Activated T-cell treated with anti-CD3 and anti-CD28 coated beads, Interleukin-2, amount 50 U/mL, for 72 hours (primary cell): ENCODE results near the gene ASXL2. TPM values are rescaled to one million over a fixed set of nuclear protein-coding genes. Genes with fewer than 3 reads are reported as not detected.
"Not testable (repeated sequence)": the region's sequence is repeated elsewhere in the genome, so short reads cannot be mapped to it uniquely, and the experiment has no call there.

ENCODE experiments used
- ATAC-seq, 2 donors: fragments of 150-1000 bp; cut with Tn5 transposase; replicated peaks in 1 of 2; 2 replicates each; pipeline ENCODE4 v1.10.0; 2021; ENCODE audit warnings: moderate library complexity in 2 of 2, mild to moderate bottlenecking in 1 of 2
- DNase-seq, 2 donors: peaks; one replicate each; pipeline ENCODE4 v3.0.0; 2021 to 2022; ENCODE audit warnings: mixed read lengths in 1 of 2
- H3K27ac Mint-ChIP-seq: one replicate; pipeline ENCODE4 v1.8.0; 2022; ENCODE audit warnings: mild to moderate bottlenecking, moderate library complexity, mixed read lengths
- H3K27me3 Mint-ChIP-seq: one replicate; pipeline ENCODE4 v1.8.0; 2022; ENCODE audit warnings: low read depth, mixed read lengths
- H3K36me3 Mint-ChIP-seq, 2 donors: one replicate each; pipeline ENCODE4 v1.8.0; 2022; ENCODE audit warnings: mixed read lengths in 2 of 2, mild to moderate bottlenecking in 1 of 2; ENCODE audit not compliant: insufficient read depth in 2 of 2
- H3K4me1 Mint-ChIP-seq: one replicate; pipeline ENCODE4 v1.8.0; 2022; ENCODE audit warnings: low read depth, mixed read lengths
- H3K4me3 Mint-ChIP-seq, 2 donors: one replicate each; pipeline ENCODE4 v1.8.0; 2022; ENCODE audit warnings: mild to moderate bottlenecking in 2 of 2, mixed read lengths in 2 of 2, moderate library complexity in 2 of 2
- H3K9me3 Mint-ChIP-seq, 2 donors: one replicate each; pipeline ENCODE4 v1.8.0; 2022; ENCODE audit warnings: mixed read lengths in 2 of 2
- total RNA-seq, 2 donors: library from RNA; stranded (reverse); gene quantifications; one replicate each; pipeline ENCODE4 v1.2.3, GENCODE V29; 2022

The ASXL2 gene
- total RNA-seq, 2 donors from 2014 or later, result 38.9 to 39.8 TPM

DNA sequence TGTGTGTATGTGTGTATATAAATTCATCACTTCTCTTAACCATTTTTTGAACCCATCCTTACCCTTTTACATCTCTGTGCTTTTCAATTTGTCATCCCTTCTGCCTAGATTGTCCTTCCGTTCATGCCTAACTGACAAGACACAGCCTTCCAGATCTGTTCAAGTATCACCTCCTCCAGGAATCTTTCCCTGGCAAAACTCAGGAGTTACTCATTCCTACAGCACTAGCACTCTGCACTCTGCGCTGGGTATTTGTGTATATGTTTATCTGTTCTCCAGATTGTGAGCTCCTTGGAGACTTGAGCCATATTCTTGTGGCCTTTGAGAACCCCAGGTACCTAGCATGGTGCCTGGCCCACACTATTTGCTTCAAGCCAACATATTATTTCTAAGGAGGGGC lies 26.8 kb upstream of the ASXL2 start:
- no peak for DNase-seq
- no peak overlapping the region for H3K4me3 Mint-ChIP-seq
- H3K36me3 Mint-ChIP-seq, result no peaks in the 10 kb centered on the region
- no peak overlapping the region for H3K27ac Mint-ChIP-seq
- no peaks in the 10 kb centered on the region for H3K4me1 Mint-ChIP-seq
- peaks cover 14% of the 10 kb centered on the region for H3K27me3 Mint-ChIP-seq
- H3K9me3 Mint-ChIP-seq, result no peaks in the 10 kb centered on the region
- ATAC-seq, result no peak

DNA sequence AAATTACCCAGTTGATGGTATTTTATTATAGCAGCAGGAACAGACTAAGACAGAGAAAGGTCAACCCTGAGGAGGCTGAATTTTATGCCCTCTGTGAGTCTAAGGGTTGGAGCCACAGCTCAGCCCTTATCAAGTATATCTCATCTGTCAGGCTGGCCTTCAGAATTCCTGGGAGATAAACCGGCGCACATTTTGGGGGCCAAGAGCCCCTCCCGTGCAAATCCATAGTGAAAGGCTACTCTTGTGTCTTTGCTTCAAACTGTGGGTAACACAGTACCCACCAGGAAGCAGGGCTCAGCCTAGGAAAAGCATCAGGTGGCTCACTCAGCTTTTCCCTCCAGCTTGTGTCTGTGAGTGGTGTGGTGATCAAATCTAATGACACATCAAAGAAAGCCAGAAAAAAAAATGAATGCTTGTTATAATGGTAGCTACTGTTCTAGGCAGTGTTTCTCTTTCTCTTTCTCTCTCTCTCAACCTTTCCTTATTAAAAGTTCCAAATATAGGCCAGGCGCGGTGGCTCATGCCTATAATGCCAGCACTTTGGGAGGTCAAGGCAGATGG lies 25.0 kb upstream of the ASXL2 start:
- H3K4me1 Mint-ChIP-seq, result no peaks in the 10 kb centered on the region
- no peak overlapping the region for H3K4me3 Mint-ChIP-seq
- H3K27me3 Mint-ChIP-seq, result peaks cover 14% of the 10 kb centered on the region
- H3K27ac Mint-ChIP-seq, result no peak overlapping the region
- DNase-seq (no peak), ATAC-seq (no peak)
- H3K36me3 Mint-ChIP-seq, result no peaks in the 10 kb centered on the region
- H3K9me3 Mint-ChIP-seq, result no peaks in the 10 kb centered on the region

DNA sequence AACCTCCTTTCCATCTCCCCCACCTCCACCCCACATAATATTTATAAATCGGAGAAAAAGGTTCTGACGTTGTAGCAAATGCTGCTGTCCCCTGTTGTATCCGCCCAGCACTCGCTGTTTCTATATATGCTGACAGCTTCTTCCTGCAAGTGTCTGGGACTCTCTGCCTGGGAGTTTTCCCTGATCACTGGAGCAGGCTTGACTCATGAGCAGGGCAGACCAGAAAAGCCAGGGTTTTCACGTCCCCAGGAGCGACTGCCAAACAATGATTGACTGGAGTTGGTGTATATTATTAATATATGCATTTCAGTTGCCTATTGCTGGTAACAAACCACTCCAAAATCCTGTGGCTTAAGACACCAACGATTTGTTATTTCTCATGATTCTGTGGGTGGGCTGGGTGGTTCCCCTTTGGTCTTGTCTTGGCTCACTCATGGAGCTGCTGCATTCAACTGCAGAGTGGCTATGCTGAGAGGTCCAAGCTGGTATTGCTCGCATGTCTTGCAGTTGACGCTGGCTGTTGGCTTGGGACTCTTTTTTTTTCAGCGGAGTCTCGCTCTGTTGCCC lies 21.2 kb upstream of the ASXL2 start:
- Mint-ChIP-seq H3K36me3 (no peaks in the 10 kb centered on the region), H3K9me3 (no peaks in the 10 kb centered on the region), H3K27me3 (no peaks in the 10 kb centered on the region), H3K4me1 (no peaks in the 10 kb centered on the region), H3K4me3 (no peak overlapping the region), H3K27ac (no peak overlapping the region)
- DNase-seq, result no peak
- ATAC-seq, result no peak

- Mint-ChIP-seq H3K27ac (no peak overlapping the region), H3K27me3 (no peaks in the 10 kb centered on the region), H3K4me1 (no peaks in the 10 kb centered on the region)
Measured at GRCh38 chr2:25897506-25897905, 19.2 kb upstream of the ASXL2 start.

GRCh38 chr2:25896308-25896707 lies 18.0 kb upstream of the ASXL2 start:
- H3K4me3 Mint-ChIP-seq, ATAC-seq, H3K4me1 Mint-ChIP-seq, H3K9me3 Mint-ChIP-seq, DNase-seq, H3K27me3 Mint-ChIP-seq, H3K36me3 Mint-ChIP-seq, H3K27ac Mint-ChIP-seq: not testable (repeated sequence)

More at GRCh38 chr2:25897506-25897905, 19.2 kb upstream of the ASXL2 start:
- Mint-ChIP-seq H3K9me3 (no peaks in the 10 kb centered on the region), H3K4me3 (no peak overlapping the region), H3K36me3 (no peaks in the 10 kb centered on the region)
- DNase-seq, result no peak
- ATAC-seq, result no peak

DNA sequence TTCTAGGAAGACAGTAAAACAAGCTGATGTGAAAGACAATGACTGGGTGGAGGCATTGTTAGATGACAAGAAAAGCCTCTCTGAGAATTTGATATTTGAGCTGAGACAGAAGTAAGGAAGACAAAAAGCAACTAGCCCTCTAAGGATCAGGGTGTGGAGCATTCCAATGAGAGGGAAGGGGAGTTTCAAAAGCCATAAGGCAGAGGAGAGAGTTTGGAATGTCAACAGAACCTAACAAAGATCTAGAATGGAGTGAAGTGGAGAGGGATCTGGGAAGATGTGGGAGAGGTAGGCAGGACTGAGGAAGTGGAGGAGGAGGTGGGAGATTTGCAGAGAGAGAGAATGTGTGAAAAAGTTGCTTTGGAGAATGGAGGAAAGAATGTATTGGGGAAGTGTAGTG lies 17.3 kb upstream of the ASXL2 start:
- no peak overlapping the region for H3K27ac Mint-ChIP-seq
- H3K4me3 Mint-ChIP-seq, result no peak overlapping the region
- no peak for DNase-seq
- H3K27me3 Mint-ChIP-seq, result no peaks in the 10 kb centered on the region
- no peak for ATAC-seq
- no peaks in the 10 kb centered on the region for H3K36me3 Mint-ChIP-seq
- no peaks in the 10 kb centered on the region for H3K4me1 Mint-ChIP-seq
- H3K9me3 Mint-ChIP-seq, result no peaks in the 10 kb centered on the region

DNA sequence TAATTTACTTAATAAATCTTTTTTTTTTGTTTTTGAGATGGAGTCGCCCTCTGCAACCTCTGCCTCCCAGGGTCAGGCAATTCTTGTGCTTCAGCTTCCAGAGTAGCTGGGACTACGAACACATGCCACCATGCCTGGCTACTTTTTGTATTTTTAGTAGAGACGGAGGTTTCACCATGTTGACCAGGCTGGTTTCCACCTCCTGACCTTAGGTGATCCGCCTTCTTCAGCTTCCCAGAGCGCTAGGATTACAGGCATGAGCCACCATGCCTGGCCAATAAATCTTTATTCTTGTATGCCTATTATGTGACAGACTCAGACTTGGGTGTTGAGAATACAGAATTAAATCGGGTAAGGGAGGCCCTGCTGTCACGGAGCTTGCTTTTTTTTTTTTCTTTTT lies 16.7 kb upstream of the ASXL2 start:
- no peaks in the 10 kb centered on the region for H3K4me1 Mint-ChIP-seq
- ATAC-seq, result no peak
- no peaks in the 10 kb centered on the region for H3K9me3 Mint-ChIP-seq
- no peak overlapping the region for H3K27ac Mint-ChIP-seq
- H3K27me3 Mint-ChIP-seq, result no peaks in the 10 kb centered on the region
- no peak for DNase-seq
- no peak overlapping the region for H3K4me3 Mint-ChIP-seq
- H3K36me3 Mint-ChIP-seq, result no peaks in the 10 kb centered on the region

DNA sequence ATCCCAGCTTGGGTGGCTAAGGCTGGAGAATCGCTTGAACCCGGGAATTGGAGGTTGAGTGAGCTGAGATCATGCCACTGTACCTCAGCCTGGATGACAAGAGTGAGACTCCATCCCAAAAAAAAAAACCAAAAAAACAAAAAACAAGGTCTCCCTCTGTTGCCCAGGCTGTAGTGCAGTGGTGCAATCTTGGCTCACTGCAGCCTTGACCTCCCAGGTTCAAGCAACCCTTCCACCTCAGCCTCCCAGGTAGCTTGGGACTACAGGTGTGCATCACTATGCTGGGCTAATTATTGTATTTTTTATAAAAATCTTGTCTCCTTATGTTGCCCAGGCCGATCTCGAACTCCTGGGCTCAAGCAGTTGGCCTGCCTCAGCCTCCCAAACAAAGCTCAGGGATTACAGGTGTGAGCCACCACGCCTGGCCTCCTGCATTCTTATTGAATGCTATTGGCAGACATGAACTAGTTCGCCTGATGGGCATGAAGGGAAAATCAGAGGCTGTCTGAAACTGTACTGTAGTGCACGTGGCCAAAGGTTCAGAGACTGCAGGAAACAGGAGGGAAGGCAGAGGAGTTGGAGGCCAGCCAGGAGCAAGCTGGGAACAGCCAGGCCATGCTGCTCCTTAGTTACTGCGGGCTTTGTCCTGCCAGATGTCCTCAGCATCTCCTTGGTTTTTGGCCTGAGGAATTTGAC lies 16.0 kb upstream of the ASXL2 start:
- no peaks in the 10 kb centered on the region for H3K36me3 Mint-ChIP-seq
- no peaks in the 10 kb centered on the region for H3K27me3 Mint-ChIP-seq
- no peak for ATAC-seq
- H3K4me3 Mint-ChIP-seq, result no peak overlapping the region
- H3K27ac Mint-ChIP-seq, result no peak overlapping the region
- H3K9me3 Mint-ChIP-seq, result no peaks in the 10 kb centered on the region
- no peaks in the 10 kb centered on the region for H3K4me1 Mint-ChIP-seq
- DNase-seq, result no peak

DNA sequence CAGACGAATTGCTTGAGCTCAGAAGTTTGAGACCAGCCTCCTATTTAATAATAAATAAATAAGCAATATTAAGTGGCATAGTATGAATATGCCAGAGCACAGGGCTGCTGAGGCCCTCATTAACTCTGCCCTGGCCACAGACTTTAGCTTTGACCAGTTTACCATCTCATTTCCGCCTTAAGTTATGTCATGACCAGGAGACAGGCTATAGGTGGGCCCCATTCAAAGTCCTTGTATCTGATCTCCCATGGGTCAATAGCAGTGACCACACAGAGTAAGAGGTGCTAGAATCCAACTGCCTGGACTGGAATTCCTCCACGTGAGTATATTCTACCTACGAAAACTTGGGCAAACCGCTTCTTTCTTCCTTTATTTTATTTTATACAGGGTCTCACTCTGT lies 13.4 kb upstream of the ASXL2 start:
- no peak for ATAC-seq
- no peaks in the 10 kb centered on the region for H3K4me1 Mint-ChIP-seq

GRCh38 chr2:25887624-25888242 lies 9.4 kb upstream of the ASXL2 start:
- no peak overlapping the region for H3K4me3 Mint-ChIP-seq
- no peaks in the 10 kb centered on the region for H3K27me3 Mint-ChIP-seq
- H3K9me3 Mint-ChIP-seq, result no peaks in the 10 kb centered on the region
- H3K27ac Mint-ChIP-seq, result no peak overlapping the region
- H3K4me1 Mint-ChIP-seq, result no peaks in the 10 kb centered on the region
- ATAC-seq (no peak), DNase-seq (no peak)
- H3K36me3 Mint-ChIP-seq, result no peaks in the 10 kb centered on the region

More for the DNA sequence above, 13.4 kb upstream of the ASXL2 start:
- no peaks in the 10 kb centered on the region for H3K36me3 Mint-ChIP-seq
- no peaks in the 10 kb centered on the region for H3K27me3 Mint-ChIP-seq
- H3K4me3 Mint-ChIP-seq, result no peak overlapping the region
- no peaks in the 10 kb centered on the region for H3K9me3 Mint-ChIP-seq
- no peak for DNase-seq
- no peak overlapping the region for H3K27ac Mint-ChIP-seq

DNA sequence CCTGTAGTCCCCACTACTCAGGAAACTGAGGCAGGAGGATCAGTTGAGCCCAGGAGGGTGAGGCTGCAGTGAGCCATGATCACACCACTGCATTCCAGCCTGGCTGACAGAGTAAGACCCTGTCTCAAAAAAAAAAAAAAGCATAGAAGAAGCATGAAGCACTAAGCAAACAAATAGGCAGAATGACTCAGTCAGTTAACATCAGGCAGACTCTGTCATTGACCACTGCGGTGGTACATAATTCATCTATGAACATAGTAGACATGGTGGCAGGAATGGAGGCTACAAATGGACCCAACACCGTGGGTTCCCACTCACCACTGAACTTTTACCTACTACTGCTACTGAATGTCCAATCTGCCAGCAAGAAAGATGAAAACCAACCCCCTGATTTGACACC lies 7.6 kb upstream of the ASXL2 start:
- ATAC-seq (no peak), DNase-seq (no peak)
- Mint-ChIP-seq H3K9me3 (peaks cover 0 to under 1% of the 10 kb centered on the region in 2 donors), H3K27me3 (no peaks in the 10 kb centered on the region), H3K27ac (no peak overlapping the region), H3K36me3 (no peaks in the 10 kb centered on the region), H3K4me1 (peaks cover 13% of the 10 kb centered on the region), H3K4me3 (no peak overlapping the region)

- no peak overlapping the region for H3K4me3 Mint-ChIP-seq
- no peak overlapping the region for H3K27ac Mint-ChIP-seq
- ATAC-seq (no peak), DNase-seq (no peak)
- no peaks in the 10 kb centered on the region for H3K27me3 Mint-ChIP-seq
- peaks cover 4% of the 10 kb centered on the region in 2 donors for H3K36me3 Mint-ChIP-seq
- peaks cover 44% of the 10 kb centered on the region for H3K4me1 Mint-ChIP-seq
- H3K9me3 Mint-ChIP-seq, result peaks cover 0 to 4% of the 10 kb centered on the region in 2 donors
Measured at GRCh38 chr2:25881764-25882163, 3.5 kb upstream of the ASXL2 start.

GRCh38 chr2:25879133-25879730 lies 945 bp upstream of the ASXL2 start:
- peak overlapping the region; percentile 96 to 100 for H3K4me3 Mint-ChIP-seq
- ATAC-seq, result no peak
- peaks cover 0 to 4% of the 10 kb centered on the region in 2 donors for H3K9me3 Mint-ChIP-seq
- H3K4me1 Mint-ChIP-seq, result peaks cover 62% of the 10 kb centered on the region
- peak overlapping the region; percentile 99 for H3K27ac Mint-ChIP-seq
- H3K27me3 Mint-ChIP-seq, result no peaks in the 10 kb centered on the region
- no peak for DNase-seq
- H3K36me3 Mint-ChIP-seq, result peaks cover 4 to 8% of the 10 kb centered on the region in 2 donors
